Osteoblast (primary cell): ENCODE data around the gene IL11RA. TPM values are rescaled to one million over a fixed set of nuclear protein-coding genes. Genes with fewer than 3 reads are reported as not detected.
A peak's percentile ranks its signal among the peaks of the same experiment; 100 is the strongest.

Source experiments
- DNase-seq: peaks from one replicate; pipeline ENCODE4 v3.0.0; 2011; ENCODE audit warnings: low spot score, mixed read lengths; ENCODE audit not compliant: insufficient read length; ENCODE audit errors: missing footprints
- H2AFZ ChIP-seq: 2 replicates; pipeline ENCODE4 v1.6.0; 2011; ENCODE audit warnings: mild to moderate bottlenecking, low read length
- H3K27ac ChIP-seq: 2 replicates; pipeline ENCODE4 v1.5.1; 2011; ENCODE audit warnings: mild to moderate bottlenecking, low read depth, low read length, moderate library complexity
- H3K27me3 ChIP-seq: 2 replicates; pipeline ENCODE4 v1.6.0; 2012; ENCODE audit warnings: mild to moderate bottlenecking, control low read depth, inconsistent platforms, low read length, moderate library complexity; ENCODE audit not compliant: insufficient read depth
- H3K36me3 ChIP-seq: 2 replicates; pipeline ENCODE4 v1.5.1; 2011; ENCODE audit warnings: mild to moderate bottlenecking, low read length, control low read depth, moderate library complexity; ENCODE audit not compliant: insufficient read depth
- H3K4me1 ChIP-seq: 2 replicates; pipeline ENCODE4 v1.5.1; 2011; ENCODE audit warnings: mild to moderate bottlenecking, low read length, control low read depth, moderate library complexity; ENCODE audit not compliant: insufficient read depth
- H3K4me2 ChIP-seq: 2 replicates; pipeline ENCODE4 v1.6.0; 2011; ENCODE audit warnings: mild to moderate bottlenecking, low read length; ENCODE audit not compliant: insufficient read depth
- H3K4me3 ChIP-seq: fragments of 200-600 bp; sonication (generic); 3 replicates; pipeline ENCODE4 v1.5.1; 2012; ENCODE audit warnings: mild to moderate bottlenecking, low read length, inconsistent platforms; ENCODE audit not compliant: insufficient read depth
- H3K79me2 ChIP-seq: 2 replicates; pipeline ENCODE4 v1.6.0; 2012; ENCODE audit warnings: mild to moderate bottlenecking, low read length, control low read depth, inconsistent platforms; ENCODE audit not compliant: insufficient read depth
- H3K9me3 ChIP-seq: 2 replicates; pipeline ENCODE4 v1.5.1; 2011; ENCODE audit warnings: low read depth, low read length, control low read depth
- H4K20me1 ChIP-seq: 2 replicates; pipeline ENCODE4 v1.6.0; 2012; ENCODE audit warnings: mild to moderate bottlenecking, low read length, control low read depth; ENCODE audit not compliant: insufficient read depth
- CTCF ChIP-seq: IDR thresholded peaks from 2 replicates; pipeline ENCODE4 v1.5.1; 2011; ENCODE audit warnings: mild to moderate bottlenecking, low read depth, low read length, moderate library complexity; ENCODE audit errors: extremely low read depth
- total RNA-seq: library from RNA; depleted of rRNA; stranded (reverse); fragments of >200 nt; gene quantifications from 2 replicates; pipeline ENCODE4 v1.2.3, GENCODE V29; 2012

The IL11RA gene
- total RNA-seq, 1 donor = 34.4 TPM

- no peaks in the 10 kb centered on the region for H3K9me3 ChIP-seq
- TF ChIP-seq CTCF = no peak
- H2AFZ ChIP-seq = no peak overlapping the region
- peaks cover 6% of the 10 kb centered on the region for H3K79me2 ChIP-seq
- peak; percentile 88 for DNase-seq
- peaks cover 56% of the 10 kb centered on the region for H3K27me3 ChIP-seq
- no peak overlapping the region for H3K4me3 ChIP-seq
- H3K4me2 ChIP-seq = no peak overlapping the region
- no peak overlapping the region for H3K27ac ChIP-seq
- H3K4me1 ChIP-seq = peaks cover 5% of the 10 kb centered on the region
- peaks cover 8% of the 10 kb centered on the region for H3K36me3 ChIP-seq
- H4K20me1 ChIP-seq = peaks cover 16% of the 10 kb centered on the region
Observed at GRCh38 chr9:34630402-34631154, 21.4 kb upstream of the IL11RA start.

- no peak overlapping the region for H2AFZ ChIP-seq
- no peaks in the 10 kb centered on the region for H3K9me3 ChIP-seq
- H3K36me3 ChIP-seq = peaks cover 8% of the 10 kb centered on the region
- no peak overlapping the region for H3K27ac ChIP-seq
- H3K79me2 ChIP-seq = peaks cover 23% of the 10 kb centered on the region
- H3K27me3 ChIP-seq = peaks cover 30% of the 10 kb centered on the region
- no peak overlapping the region for H3K4me3 ChIP-seq
- TF ChIP-seq CTCF = no peak
- peaks cover 19% of the 10 kb centered on the region for H3K4me1 ChIP-seq
- peaks cover 19% of the 10 kb centered on the region for H4K20me1 ChIP-seq
- DNase-seq = peak; percentile 85
- no peak overlapping the region for H3K4me2 ChIP-seq
Observed at GRCh38 chr9:34633166-34633565, 18.8 kb upstream of the IL11RA start.

GRCh38 chr9:34633851-34634550 lies 18.0 kb upstream of the IL11RA start:
- Histone ChIP-seq H3K27ac (no peak overlapping the region), H3K79me2 (peaks cover 23% of the 10 kb centered on the region), H2AFZ (no peak overlapping the region), H3K9me3 (no peaks in the 10 kb centered on the region), H4K20me1 (peaks cover 19% of the 10 kb centered on the region), H3K4me2 (no peak overlapping the region), H3K4me1 (peaks cover 21% of the 10 kb centered on the region), H3K4me3 (no peak overlapping the region), H3K36me3 (peaks cover 8% of the 10 kb centered on the region), H3K27me3 (peaks cover 23% of the 10 kb centered on the region)
- DNase-seq = peak; percentile 96
- TF ChIP-seq CTCF = peak; percentile 85
